ENCODE data around the gene CD74. TPM values are rescaled to one million over a fixed set of nuclear protein-coding genes. Genes with fewer than 3 reads are reported as not detected.

Gene CD74
- total RNA-seq, 1 donor from 2014 or later, result 1.1 TPM

DNA sequence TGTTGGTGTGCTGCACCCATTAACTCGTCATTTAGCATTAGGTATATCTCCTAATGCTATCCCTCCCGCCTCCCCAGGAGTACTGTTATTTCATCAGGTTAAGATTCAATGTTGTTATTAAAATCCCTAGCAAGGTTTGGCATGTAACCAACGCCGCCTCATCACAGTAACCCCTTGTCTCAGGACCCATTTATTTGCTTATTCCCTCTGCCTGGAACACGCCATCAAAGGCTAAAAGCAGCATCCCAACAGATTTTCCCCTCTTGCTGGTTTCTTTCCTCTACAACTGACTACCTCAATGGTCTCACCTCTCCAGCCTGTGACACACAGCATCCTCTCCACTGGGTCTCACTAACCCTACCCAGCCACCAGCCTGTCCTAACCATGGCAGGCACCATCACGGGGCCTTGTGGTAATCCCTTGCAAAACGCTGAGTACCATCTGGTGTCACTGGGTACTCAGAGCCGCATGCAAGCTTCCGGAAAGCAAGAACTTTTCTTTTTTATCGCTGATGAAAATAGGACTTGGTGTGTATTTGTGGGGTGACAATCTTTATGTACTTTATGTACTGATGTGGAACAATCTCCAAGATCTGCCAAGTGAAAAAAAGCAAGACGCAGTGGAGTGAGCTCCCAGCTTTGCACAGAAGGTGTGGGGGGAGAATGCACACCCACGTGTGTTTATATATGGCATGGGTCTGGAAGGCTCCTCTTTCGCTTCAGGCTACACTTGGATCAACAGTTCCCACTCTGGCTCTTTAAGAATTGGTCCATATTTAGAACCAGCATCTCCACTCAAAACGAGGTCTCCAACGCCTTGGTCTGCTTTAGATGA, 30.7 kb upstream of the CD74 start:
- H3K4me3 ChIP-seq (ENCODE audit: low read depth, low read length), result no peak overlapping the region
- FAIRE-seq (no peak), DNase-seq (ENCODE audit: low read depth) (no peak)
- peaks cover 38% of the 10 kb centered on the region for H3K36me3 ChIP-seq (ENCODE audit: control insufficient read depth, insufficient read depth, low read length)
- H3K27me3 ChIP-seq (ENCODE audit: control insufficient read depth, insufficient read depth, low read length), result no peaks in the 10 kb centered on the region
- TF ChIP-seq, protein P1, sequence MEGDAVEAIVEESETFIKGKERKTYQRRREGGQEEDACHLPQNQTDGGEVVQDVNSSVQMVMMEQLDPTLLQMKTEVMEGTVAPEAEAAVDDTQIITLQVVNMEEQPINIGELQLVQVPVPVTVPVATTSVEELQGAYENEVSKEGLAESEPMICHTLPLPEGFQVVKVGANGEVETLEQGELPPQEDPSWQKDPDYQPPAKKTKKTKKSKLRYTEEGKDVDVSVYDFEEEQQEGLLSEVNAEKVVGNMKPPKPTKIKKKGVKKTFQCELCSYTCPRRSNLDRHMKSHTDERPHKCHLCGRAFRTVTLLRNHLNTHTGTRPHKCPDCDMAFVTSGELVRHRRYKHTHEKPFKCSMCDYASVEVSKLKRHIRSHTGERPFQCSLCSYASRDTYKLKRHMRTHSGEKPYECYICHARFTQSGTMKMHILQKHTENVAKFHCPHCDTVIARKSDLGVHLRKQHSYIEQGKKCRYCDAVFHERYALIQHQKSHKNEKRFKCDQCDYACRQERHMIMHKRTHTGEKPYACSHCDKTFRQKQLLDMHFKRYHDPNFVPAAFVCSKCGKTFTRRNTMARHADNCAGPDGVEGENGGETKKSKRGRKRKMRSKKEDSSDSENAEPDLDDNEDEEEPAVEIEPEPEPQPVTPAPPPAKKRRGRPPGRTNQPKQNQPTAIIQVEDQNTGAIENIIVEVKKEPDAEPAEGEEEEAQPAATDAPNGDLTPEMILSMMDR (IDR thresholded peaks at IDR 0.05; ENCODE audit: insufficient read depth, low read length, severe bottlenecking), result no peak

DNA sequence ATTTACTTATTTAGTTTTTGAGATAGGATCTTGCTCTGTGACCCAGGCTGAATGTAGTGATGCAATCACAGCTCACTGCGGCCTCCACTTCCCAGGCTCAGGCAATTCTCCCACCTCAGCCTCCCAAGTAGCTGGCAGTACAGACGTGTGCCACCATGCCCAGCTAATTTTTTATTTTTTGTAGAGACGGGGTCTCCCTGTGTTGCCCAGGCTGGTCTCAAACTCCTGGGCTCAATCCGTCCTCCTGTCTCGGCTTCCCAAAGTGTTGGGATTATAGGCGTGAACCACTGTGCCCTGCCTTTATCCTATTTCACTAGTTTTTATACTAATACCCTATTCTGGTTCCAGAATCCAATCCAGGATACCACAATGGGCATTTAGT, 30.0 kb upstream of the CD74 start:
- FAIRE-seq, result no peak
- H3K36me3 ChIP-seq (ENCODE audit: control insufficient read depth, insufficient read depth, low read length), result peaks cover 35% of the 10 kb centered on the region
- no peaks in the 10 kb centered on the region for H3K27me3 ChIP-seq (ENCODE audit: control insufficient read depth, insufficient read depth, low read length)
- TF ChIP-seq, protein P1 (IDR thresholded peaks at IDR 0.05; ENCODE audit: insufficient read depth, low read length, severe bottlenecking), result no peak
- no peak overlapping the region for H3K4me3 ChIP-seq (ENCODE audit: low read depth, low read length)
- no peak for DNase-seq (ENCODE audit: low read depth)

DNA sequence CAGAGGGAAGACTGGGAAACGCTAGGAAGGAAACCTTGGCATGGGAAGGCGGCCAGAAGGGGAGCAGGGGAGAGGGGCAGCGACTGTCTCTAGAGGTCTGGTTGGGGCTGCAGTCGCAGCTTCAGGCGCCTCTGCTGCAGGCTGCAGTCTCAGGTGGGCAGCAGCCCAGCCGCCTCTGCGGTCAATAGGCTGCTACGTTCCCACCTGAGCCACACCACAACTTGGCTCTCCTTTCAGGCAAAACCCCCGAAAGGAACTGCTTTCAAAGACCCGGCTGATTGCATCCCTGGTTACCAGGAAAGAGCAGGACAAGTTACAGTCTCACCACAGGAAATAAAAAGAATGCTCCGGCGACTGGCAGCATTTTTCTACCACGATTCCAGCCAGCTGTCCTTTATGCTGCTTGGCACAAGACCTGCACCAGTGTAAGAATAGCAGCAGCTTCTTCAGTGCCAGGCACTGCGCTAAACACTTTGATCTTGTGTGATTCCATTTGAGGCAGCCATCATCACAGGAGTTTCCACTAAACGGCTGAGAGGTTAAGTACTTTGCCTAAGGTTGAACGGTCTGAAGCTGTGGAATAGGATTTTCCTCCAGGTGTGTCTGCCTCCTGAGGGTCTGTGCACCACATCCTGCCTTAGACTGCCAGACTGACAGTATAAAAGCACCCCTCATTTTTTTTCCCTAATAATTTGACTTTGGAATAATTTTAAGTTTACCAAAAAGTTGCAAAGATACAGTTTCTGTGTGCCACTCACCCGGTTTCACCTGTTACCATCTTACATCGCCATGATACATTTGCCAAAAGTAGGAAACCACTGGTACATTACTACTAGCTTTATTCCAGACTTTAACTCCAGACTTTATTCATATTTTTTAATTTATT, 29.3 kb upstream of the CD74 start:
- H3K4me3 ChIP-seq (ENCODE audit: low read depth, low read length), result no peak overlapping the region
- H3K36me3 ChIP-seq (ENCODE audit: control insufficient read depth, insufficient read depth, low read length), result peaks cover 31% of the 10 kb centered on the region
- TF ChIP-seq, protein P1 (IDR thresholded peaks at IDR 0.05; ENCODE audit: insufficient read depth, low read length, severe bottlenecking), result no peak
- FAIRE-seq (no peak), DNase-seq (ENCODE audit: low read depth) (no peak)
- no peaks in the 10 kb centered on the region for H3K27me3 ChIP-seq (ENCODE audit: control insufficient read depth, insufficient read depth, low read length)

DNA sequence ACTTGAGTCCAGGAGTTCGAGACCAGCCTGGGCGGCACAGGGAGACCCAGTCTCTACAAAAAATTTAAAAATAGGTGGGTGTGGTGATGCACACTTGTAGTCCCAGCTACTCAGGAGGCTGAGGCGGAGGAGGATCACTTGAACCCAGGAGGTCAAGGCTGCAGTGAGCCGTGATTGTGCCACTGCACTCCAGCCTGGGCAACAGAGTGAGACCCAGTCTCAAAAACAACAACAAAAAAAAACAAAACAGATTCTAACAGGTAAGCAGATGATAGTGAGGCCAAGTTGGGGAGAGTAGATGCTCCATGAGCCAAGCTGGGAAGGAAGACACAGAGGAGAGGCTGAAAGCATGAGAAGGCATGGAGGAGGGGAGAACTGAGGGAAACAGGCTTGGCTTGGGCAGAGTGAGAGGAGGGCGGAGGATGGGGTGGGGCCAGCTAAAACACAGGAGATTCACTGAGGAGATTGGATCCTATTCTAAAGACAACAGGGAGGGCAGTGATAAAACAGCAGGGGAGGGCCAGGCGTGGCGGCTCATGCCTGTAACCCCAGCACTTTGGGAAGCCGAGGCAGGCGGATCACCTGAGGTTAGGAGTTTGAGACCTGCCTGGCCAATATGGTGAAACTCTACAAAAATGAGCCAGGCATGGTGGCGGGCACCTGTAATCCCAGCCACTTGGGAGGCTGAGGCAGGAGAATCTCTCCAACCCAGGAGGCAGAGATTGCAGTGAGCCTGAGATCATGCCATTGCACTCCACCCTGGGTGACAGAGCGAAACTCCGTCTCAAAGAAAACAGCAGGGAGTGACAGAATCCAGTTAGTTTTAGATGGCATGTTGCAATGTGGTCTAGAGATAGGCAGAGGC, 28.5 kb upstream of the CD74 start:
- DNase-seq (ENCODE audit: low read depth) (no peak), FAIRE-seq (no peak)
- TF ChIP-seq, protein P1 (IDR thresholded peaks at IDR 0.05; ENCODE audit: insufficient read depth, low read length, severe bottlenecking), result no peak
- peaks cover 24% of the 10 kb centered on the region for H3K36me3 ChIP-seq (ENCODE audit: control insufficient read depth, insufficient read depth, low read length)
- H3K27me3 ChIP-seq (ENCODE audit: control insufficient read depth, insufficient read depth, low read length), result no peaks in the 10 kb centered on the region
- H3K4me3 ChIP-seq (ENCODE audit: low read depth, low read length), result no peak overlapping the region

DNA sequence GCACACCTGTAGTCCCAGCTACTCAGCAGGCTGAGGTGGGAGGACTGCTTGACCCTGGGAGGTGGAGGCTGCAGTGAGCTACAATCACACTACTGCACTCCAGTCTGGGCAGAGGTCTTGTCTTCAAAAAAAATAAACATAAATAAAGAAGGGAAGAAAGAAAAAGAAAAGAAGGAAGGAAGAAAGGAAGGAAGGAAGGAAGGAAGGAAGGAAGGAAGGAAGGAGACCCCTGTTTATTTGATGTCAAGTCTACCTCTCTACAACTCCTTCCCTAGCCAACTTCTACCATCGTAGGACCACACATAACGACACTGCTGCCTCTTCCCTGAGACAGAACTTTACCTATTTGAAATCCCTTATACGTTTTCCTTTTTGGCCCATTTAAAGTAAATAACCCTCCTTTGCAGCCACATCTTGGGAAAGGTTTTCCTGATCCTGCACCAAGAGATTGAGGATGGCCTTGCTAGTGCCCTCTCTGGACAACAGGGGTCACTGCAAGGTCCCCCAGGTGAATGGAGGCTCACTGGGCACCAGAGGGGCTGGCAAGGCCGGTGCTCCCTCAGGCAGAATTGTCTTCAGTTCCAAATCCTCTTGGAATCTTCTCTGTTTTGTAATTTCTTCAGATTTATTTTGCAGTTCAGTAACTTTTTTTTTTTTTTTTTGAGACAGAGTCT, 26.3 kb upstream of the CD74 start:
- FAIRE-seq, result no peak

More for the DNA sequence above, 26.3 kb upstream of the CD74 start:
- no peak overlapping the region for H3K4me3 ChIP-seq (ENCODE audit: low read depth, low read length)
- DNase-seq (ENCODE audit: low read depth), result peak; percentile 23
- no peaks in the 10 kb centered on the region for H3K27me3 ChIP-seq (ENCODE audit: control insufficient read depth, insufficient read depth, low read length)
- H3K36me3 ChIP-seq (ENCODE audit: control insufficient read depth, insufficient read depth, low read length), result peaks cover 6% of the 10 kb centered on the region
- TF ChIP-seq, protein P1 (IDR thresholded peaks at IDR 0.05; ENCODE audit: insufficient read depth, low read length, severe bottlenecking), result peak; percentile 47

All from bronchial epithelial cell (primary cell).